Superior temporal gyrus (tissue), 1 donor: ENCODE results near the gene PRKCG.
"Not testable (repeated sequence)": the region's sequence is repeated elsewhere in the genome, so short reads cannot be mapped to it uniquely, and the experiment has no call there.

Experiments used
- DNase-seq: peaks from one replicate; pipeline ENCODE4 v3.0.0-alpha.2; 2016; ENCODE audit errors: extremely low spot score

Gene PRKCG

GRCh38 chr19:53944416-53944815 lies 62.4 kb downstream of the PRKCG start:
- DNase-seq = no peak

- DNase-seq = no peak
These were observed 62.9 kb downstream of the PRKCG start for GRCh38 chr19:53944933-53945332.

GRCh38 chr19:53945441-53945840 lies 63.4 kb downstream of the PRKCG start:
- no peak for DNase-seq

GRCh38 chr19:53945998-53946397 lies 64.0 kb downstream of the PRKCG start:
- no peak for DNase-seq

GRCh38 chr19:53947624-53948023 lies 65.6 kb downstream of the PRKCG start:
- DNase-seq = no peak

GRCh38 chr19:53948611-53949010 lies 66.6 kb downstream of the PRKCG start:
- DNase-seq = not testable (repeated sequence)

- DNase-seq = no peak
These were observed 69.4 kb downstream of the PRKCG start for GRCh38 chr19:53951436-53951835.

GRCh38 chr19:53951947-53952346 lies 70.0 kb downstream of the PRKCG start:
- no peak for DNase-seq

- no peak for DNase-seq
These were observed 71.4 kb downstream of the PRKCG start for GRCh38 chr19:53953383-53953782.
